Neural crest cell (in vitro differentiated cells): Measurements from ENCODE around the gene SORCS2. TPM values are rescaled to one million over a fixed set of nuclear protein-coding genes. Genes with fewer than 3 reads are reported as not detected.

Source experiments
- DNase-seq: peaks from one replicate; pipeline ENCODE4 v3.0.0; 2021; ENCODE audit warnings: low read depth, mixed read lengths, low spot score
- H3K27ac Mint-ChIP-seq: one replicate; pipeline ENCODE4 v1.8.0; 2021; ENCODE audit warnings: mild to moderate bottlenecking, mixed read lengths; ENCODE audit not compliant: unreplicated experiment
- H3K27me3 Mint-ChIP-seq: 2 replicates; pipeline ENCODE4 v1.8.0; 2021; ENCODE audit warnings: low read depth, mild to moderate bottlenecking, mixed read lengths
- H3K36me3 Mint-ChIP-seq: 2 replicates; pipeline ENCODE4 v1.8.0; 2021; ENCODE audit warnings: low read depth, mild to moderate bottlenecking, mixed read lengths
- H3K4me1 Mint-ChIP-seq: 2 replicates; pipeline ENCODE4 v1.8.0; 2021; ENCODE audit warnings: mixed read lengths
- H3K4me3 Mint-ChIP-seq: one replicate; pipeline ENCODE4 v1.8.0; 2021; ENCODE audit warnings: mild to moderate bottlenecking, mixed read lengths
- H3K9me3 Mint-ChIP-seq: 2 replicates; pipeline ENCODE4 v1.8.0; 2021; ENCODE audit warnings: mixed read lengths
- total RNA-seq: library from RNA; stranded (reverse); gene quantifications from 2 replicates; pipeline ENCODE4 v1.2.1, GENCODE V29; 2021
- TF ChIP-seq, protein P1 (sequence below): fragments of 200-600 bp; sonication (generic); conservative IDR thresholded peaks from 2 replicates; pipeline ENCODE4 v1.5.0; 2021; ENCODE audit warnings: antibody characterized with exemption, mild to moderate bottlenecking

Gene SORCS2
- total RNA-seq, 1 donor from 2014 or later, result 1.1 TPM

DNA sequence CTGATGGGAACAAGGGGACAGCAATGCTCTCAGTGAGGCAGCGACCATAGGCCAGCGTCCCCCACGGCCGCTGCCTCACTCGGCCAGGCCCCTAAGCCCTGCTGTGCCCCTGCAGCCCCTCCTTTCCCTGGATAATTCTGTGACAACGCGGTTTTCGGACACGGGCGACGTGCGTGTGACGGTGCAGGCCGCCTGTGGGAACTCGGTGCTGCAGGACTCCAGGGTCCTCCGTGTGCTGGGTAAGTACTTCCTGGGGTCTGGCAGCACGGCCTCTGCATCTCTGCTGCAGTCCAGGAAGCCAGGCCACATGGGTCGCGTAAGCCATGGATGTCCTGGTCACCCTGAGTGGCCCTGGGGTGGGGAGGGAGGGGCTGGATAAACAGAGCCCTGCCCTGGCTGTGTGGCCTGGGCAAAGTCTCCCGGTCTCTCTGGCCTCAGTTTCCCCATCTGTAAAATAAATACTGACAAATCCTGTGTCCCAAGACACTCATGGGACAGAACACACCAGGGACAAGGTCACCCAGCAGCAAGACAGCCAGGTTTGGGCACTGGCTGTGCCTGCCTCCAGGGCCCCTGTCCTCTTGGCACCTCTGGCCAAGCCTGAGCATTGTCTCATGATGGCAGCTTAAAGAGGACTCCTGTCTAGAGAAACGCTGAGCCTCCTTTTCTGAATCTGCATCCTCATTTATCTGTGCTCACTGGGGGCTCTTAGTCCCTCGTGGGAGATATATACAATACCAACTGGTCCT lies 534.5 kb downstream of the SORCS2 start:
- TF ChIP-seq, protein P1, sequence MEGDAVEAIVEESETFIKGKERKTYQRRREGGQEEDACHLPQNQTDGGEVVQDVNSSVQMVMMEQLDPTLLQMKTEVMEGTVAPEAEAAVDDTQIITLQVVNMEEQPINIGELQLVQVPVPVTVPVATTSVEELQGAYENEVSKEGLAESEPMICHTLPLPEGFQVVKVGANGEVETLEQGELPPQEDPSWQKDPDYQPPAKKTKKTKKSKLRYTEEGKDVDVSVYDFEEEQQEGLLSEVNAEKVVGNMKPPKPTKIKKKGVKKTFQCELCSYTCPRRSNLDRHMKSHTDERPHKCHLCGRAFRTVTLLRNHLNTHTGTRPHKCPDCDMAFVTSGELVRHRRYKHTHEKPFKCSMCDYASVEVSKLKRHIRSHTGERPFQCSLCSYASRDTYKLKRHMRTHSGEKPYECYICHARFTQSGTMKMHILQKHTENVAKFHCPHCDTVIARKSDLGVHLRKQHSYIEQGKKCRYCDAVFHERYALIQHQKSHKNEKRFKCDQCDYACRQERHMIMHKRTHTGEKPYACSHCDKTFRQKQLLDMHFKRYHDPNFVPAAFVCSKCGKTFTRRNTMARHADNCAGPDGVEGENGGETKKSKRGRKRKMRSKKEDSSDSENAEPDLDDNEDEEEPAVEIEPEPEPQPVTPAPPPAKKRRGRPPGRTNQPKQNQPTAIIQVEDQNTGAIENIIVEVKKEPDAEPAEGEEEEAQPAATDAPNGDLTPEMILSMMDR, result no peak
- peaks cover 4% of the 10 kb centered on the region for H3K9me3 Mint-ChIP-seq
- DNase-seq, result no peak
- H3K27ac Mint-ChIP-seq, result no peak overlapping the region
- no peaks in the 10 kb centered on the region for H3K36me3 Mint-ChIP-seq
- peaks cover 4% of the 10 kb centered on the region for H3K27me3 Mint-ChIP-seq
- no peaks in the 10 kb centered on the region for H3K4me1 Mint-ChIP-seq
- H3K4me3 Mint-ChIP-seq, result no peak overlapping the region

DNA sequence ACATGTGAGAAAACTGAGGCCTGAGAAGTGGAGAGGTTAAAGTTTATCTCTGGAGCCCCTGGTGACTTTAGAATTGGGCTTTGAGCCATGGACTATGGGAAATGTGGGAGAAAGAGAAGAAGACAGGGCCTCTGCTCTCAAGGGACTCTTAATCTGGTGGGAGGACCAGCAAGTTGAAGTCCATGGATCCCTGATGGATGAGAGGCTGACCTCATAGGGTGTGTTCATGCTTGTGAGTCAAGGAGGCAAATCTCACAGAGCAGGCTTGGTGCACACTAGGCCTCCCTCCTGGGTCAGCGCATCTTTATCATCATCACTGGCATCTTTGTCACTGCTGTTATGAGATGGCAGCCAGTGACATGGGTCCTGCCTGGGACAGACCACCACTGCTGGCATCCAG lies 535.4 kb downstream of the SORCS2 start:
- Mint-ChIP-seq H3K27me3 (peaks cover 5% of the 10 kb centered on the region), H3K36me3 (no peaks in the 10 kb centered on the region), H3K4me1 (no peaks in the 10 kb centered on the region), H3K9me3 (peaks cover 4% of the 10 kb centered on the region), H3K4me3 (no peak overlapping the region), H3K27ac (no peak overlapping the region)
- TF ChIP-seq, protein P1, result no peak
- no peak for DNase-seq

- no peak overlapping the region for H3K4me3 Mint-ChIP-seq
- H3K4me1 Mint-ChIP-seq, result no peaks in the 10 kb centered on the region
- no peak overlapping the region for H3K27ac Mint-ChIP-seq
- no peaks in the 10 kb centered on the region for H3K36me3 Mint-ChIP-seq
- no peaks in the 10 kb centered on the region for H3K9me3 Mint-ChIP-seq
- DNase-seq, result no peak
- TF ChIP-seq, protein P1, result no peak
- H3K27me3 Mint-ChIP-seq, result peaks cover 5% of the 10 kb centered on the region
Measured at GRCh38 chr4:7731437-7731836, 539.1 kb downstream of the SORCS2 start.

GRCh38 chr4:7732263-7732662 lies 539.9 kb downstream of the SORCS2 start:
- TF ChIP-seq, protein P1, result no peak
- Mint-ChIP-seq H3K4me3 (no peak overlapping the region), H3K27me3 (peaks cover 5% of the 10 kb centered on the region), H3K4me1 (no peaks in the 10 kb centered on the region), H3K27ac (no peak overlapping the region), H3K36me3 (no peaks in the 10 kb centered on the region), H3K9me3 (no peaks in the 10 kb centered on the region)
- DNase-seq, result no peak

GRCh38 chr4:7733201-7733600 lies 540.9 kb downstream of the SORCS2 start:
- H3K27ac Mint-ChIP-seq, result no peak overlapping the region
- no peaks in the 10 kb centered on the region for H3K36me3 Mint-ChIP-seq
- DNase-seq, result no peak
- TF ChIP-seq, protein P1, result no peak
- H3K4me1 Mint-ChIP-seq, result no peaks in the 10 kb centered on the region
- H3K9me3 Mint-ChIP-seq, result no peaks in the 10 kb centered on the region
- H3K27me3 Mint-ChIP-seq, result peaks cover 5% of the 10 kb centered on the region
- H3K4me3 Mint-ChIP-seq, result no peak overlapping the region
